A204.1 (cell line): Measurements from ENCODE around the gene TNFAIP8L1.
"Not testable (repeated sequence)": the region's sequence is repeated elsewhere in the genome, so short reads cannot be mapped to it uniquely, and the experiment has no call there.

Source experiments
- FAIRE-seq: peaks from 2 replicates; lab custom pipeline; 2012; peaks lifted over from hg19 to GRCh38; lab: Jason Lieb, UNC

Gene TNFAIP8L1

GRCh38 chr19:4680021-4680420 is 40.7 kb downstream of the TNFAIP8L1 start:
- FAIRE-seq, result not testable (repeated sequence)

- no peak for FAIRE-seq
These were observed 43.3 kb downstream of the TNFAIP8L1 start for GRCh38 chr19:4682417-4683200.

- FAIRE-seq, result no peak
These were observed 45.2 kb downstream of the TNFAIP8L1 start for GRCh38 chr19:4684312-4685095.

- FAIRE-seq, result no peak
These were observed 47.4 kb downstream of the TNFAIP8L1 start for GRCh38 chr19:4686700-4687099.

GRCh38 chr19:4687396-4687795 is 48.1 kb downstream of the TNFAIP8L1 start:
- FAIRE-seq, result no peak

GRCh38 chr19:4688587-4688986 is 49.3 kb downstream of the TNFAIP8L1 start:
- FAIRE-seq, result no peak

GRCh38 chr19:4689403-4689802 is 50.1 kb downstream of the TNFAIP8L1 start:
- FAIRE-seq, result no peak

GRCh38 chr19:4690361-4690760 is 51.0 kb downstream of the TNFAIP8L1 start:
- no peak for FAIRE-seq

GRCh38 chr19:4691373-4691772 is 52.1 kb downstream of the TNFAIP8L1 start:
- no peak for FAIRE-seq

- FAIRE-seq, result no peak
These were observed 53.1 kb downstream of the TNFAIP8L1 start for GRCh38 chr19:4692251-4693077.

- FAIRE-seq, result no peak
These were observed 53.7 kb downstream of the TNFAIP8L1 start for GRCh38 chr19:4693078-4693350.

GRCh38 chr19:4693471-4694121 is 54.3 kb downstream of the TNFAIP8L1 start:
- no peak for FAIRE-seq

GRCh38 chr19:4694211-4694987 is 55.1 kb downstream of the TNFAIP8L1 start:
- no peak for FAIRE-seq

GRCh38 chr19:4695224-4695731 is 56.0 kb downstream of the TNFAIP8L1 start:
- FAIRE-seq, result no peak

GRCh38 chr19:4697304-4697703 is 58.0 kb downstream of the TNFAIP8L1 start:
- FAIRE-seq, result no peak

GRCh38 chr19:4699826-4700692 is 60.7 kb downstream of the TNFAIP8L1 start:
- FAIRE-seq, result no peak

GRCh38 chr19:4700693-4700970 is 61.3 kb downstream of the TNFAIP8L1 start:
- no peak for FAIRE-seq

GRCh38 chr19:4701557-4701956 is 62.2 kb downstream of the TNFAIP8L1 start:
- FAIRE-seq, result no peak

- no peak for FAIRE-seq
These were observed 63.4 kb downstream of the TNFAIP8L1 start for GRCh38 chr19:4702764-4703163.

- FAIRE-seq, result no peak
These were observed 64.5 kb downstream of the TNFAIP8L1 start for GRCh38 chr19:4703671-4704316.
